ENCODE results near the gene PTPRM.

Gene PTPRM

DNA sequence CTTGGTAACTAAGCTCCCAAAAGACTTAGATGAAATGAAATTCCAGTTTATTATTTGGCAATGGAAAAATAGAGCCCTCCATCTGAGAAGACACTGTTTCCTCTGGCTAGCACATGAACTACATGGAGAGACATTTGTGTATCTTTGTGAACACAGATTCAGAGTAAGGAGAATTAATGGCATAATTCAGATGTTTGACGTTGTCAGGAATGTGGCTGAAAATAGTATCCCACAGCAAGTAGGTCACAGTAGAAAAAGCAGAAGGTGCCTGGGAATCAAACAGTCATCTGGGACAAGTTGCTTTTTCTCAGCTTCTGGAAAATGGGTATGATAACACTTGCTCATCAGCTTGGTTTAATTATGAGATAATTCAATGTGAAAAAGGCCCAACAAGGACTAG lies 288.6 kb downstream of the PTPRM start:
- DNase-seq (ENCODE audit: low spot score), result no peak

DNA sequence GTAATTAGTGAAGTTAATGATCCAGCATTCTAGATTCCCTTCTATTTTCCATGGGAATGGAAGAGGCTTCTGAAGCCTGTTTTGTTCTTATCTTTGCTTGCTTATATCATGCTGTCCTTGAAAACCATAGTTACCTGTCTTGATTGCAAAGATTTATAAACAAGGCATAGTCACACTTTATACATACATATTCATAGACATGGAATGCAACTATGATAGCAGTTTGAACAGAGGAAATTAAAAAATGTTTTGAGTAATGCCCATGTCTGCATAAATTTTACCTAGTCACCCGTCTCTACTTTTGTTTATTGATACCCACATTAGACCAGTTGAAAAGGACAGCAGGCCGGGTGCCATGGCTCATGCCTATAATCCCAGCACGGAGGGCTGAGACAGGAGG lies 289.0 kb downstream of the PTPRM start:
- no peak for DNase-seq (ENCODE audit: low spot score)

DNA sequence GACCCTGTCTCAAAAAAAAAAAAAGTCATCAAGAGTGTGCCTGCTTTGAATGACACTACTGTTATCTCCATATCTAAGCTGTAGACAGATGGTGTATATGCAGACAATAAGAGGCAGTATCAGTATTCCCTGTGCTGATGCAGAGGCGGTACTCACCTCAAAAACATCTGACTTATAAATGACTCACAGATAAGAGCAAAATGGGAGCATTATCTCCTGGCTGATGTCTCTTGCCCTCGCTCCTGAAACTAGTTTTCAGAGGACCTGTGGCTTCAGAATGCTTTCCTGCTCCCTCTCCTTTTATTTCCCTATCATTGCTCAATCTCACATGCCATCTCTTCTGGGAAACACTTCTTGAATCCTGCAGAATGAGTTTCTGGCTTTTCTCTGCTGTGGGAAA lies 289.6 kb downstream of the PTPRM start:
- no peak for DNase-seq (ENCODE audit: low spot score)

DNA sequence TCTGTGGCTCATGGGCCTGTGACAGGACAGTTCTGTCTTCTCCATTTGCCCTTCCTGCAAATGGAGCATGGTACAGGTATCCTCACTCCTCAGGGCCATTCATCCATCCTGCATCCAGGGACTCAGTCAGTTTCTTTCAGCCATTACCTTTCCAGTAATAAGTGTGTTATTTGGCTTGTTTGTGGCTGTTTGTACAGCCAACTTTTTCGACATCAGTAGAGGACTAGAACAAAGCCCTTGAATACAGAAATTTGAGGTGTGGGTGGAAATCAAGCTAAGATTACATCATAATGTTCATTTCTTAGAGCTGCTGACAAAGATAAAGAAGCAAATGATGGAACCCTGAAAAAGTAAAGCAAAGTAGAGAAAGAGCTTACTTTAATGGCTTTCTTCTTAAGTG lies 290.4 kb downstream of the PTPRM start:
- no peak for DNase-seq (ENCODE audit: low spot score)

DNA sequence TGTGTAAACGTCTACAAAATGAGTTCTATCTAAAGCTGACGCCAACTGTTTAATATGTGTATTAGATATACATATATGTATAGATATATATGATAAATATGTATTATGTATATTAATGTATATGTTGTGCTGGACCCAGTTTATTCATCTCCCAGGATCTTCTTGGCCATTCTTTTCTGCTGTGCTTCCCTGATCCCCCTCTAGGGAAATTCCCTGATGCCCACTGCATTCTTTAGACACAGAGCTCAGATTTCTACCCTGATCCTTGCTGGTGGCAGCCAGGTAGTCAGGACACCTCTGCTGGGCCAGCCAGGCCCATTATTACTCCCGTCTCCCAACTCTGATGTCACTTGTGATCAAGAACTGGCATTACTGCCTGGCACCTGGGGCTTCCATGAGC lies 292.0 kb downstream of the PTPRM start:
- DNase-seq (ENCODE audit: low spot score), result no peak

DNA sequence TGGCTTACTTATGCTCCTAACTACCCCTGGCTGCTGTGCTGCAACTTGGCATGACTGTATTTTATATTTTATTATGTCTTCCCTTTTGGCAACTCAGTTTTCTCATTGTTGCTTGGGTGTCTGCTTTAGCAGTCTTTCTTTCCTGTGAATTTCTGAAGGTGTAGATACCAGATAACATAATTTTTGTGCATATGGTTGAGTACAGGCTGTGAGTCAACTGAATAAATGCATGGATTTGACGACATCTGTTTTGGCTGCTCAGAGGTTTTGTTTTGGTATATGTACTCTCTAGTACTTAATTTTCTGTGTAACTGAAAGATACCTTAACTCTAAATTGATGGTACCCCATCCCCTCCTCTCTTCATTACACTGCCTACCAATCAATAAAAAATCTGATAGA lies 303.1 kb downstream of the PTPRM start:
- no peak for DNase-seq (ENCODE audit: low spot score)

DNA sequence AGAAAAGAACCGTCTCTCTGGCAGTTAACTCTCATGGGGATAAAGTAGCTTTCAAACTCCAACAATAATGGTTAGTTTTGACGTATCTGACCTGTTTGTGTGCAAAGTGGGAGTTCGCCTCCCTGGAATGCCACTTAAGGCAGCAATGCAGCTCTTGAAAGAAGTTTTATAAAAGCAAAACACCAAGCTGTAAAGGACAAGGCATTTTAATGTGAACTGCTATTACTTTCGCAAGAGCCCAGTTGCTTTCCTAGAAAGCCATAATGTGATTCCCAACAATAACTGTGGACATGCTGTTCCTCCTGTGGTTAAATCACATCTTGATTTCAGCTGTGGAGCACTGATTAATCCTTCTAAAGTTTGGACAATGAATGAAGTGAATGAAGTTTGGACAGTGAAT lies 303.7 kb downstream of the PTPRM start:
- DNase-seq (ENCODE audit: low spot score), result no peak

DNA sequence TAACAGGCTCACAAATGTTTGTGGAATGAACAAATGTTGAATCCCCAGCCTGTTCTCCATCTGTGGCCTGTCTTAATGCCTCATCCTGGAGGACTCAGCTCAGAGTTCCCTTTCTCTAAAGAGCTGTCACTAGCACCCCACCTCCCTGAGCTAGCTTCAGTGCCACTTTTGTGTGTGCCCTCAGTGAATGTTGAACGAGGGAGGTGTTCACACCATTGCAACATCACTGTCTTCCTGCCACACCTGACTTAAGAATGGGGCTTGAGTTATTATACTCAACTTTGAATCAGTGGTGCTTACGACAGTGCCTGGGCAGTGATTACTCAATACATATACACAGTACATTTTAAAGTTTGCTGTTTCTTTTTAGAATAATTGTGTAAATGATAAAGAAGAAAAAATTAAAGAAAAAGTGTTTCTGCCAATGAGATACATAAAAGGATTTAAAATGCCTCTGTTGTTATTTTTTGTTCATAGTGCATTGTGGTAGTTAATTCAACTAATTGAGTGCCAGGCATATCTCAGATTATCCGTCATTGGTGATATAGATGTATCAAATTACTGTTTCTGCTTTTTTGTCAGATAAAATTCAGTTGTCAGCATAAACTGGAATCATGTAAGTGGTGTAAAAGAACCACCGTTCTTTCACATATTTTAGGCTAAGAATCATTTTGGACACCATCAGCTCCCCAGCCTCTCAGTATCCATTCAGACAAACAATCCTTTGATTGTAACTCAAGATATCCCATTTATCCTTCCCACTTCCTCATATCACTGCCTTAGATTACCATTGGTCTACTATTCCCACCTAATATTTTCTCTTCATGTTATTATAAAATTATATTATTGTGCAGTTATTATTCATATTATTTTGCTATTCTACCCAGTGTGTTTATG lies 304.7 kb downstream of the PTPRM start:
- DNase-seq (ENCODE audit: low spot score), result no peak

DNA sequence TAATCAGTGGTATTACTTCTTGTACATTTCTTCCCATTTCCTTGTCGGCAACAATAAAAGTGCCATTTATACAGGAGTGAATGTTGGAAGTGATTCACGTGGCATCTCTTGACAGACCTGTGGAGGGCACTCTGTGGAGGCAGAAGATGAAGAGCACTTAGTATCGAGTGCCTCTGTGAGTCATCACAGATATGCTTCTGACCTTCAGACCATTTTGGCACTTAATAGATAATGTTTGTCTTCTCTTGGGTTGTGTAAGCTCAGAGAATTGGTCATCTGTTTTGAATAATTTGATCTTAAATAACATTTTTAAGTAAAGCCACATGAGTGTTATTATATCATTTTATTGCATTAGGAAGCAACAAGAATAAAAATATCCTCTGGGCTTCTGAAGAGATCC lies 305.5 kb downstream of the PTPRM start:
- DNase-seq (ENCODE audit: low spot score), result no peak

DNA sequence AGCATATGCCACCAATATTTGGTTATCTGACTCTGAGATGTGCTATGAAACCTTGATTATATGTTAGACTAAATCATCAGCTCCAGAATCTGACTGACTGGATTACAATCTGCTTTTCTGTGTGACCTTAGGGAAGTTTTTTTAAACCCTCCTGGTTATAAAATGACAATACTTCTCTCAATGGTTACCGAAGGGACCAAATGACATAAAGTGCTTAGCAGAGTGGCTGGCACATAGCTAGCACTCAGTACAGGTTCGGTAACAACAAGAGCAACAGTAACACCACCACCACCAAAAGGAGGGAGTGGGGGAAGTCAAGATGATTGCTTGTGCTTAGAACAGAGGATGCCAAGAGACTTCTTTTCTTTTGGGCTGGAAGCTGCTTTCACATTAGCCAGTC lies 306.2 kb downstream of the PTPRM start:
- no peak for DNase-seq (ENCODE audit: low spot score)

DNA sequence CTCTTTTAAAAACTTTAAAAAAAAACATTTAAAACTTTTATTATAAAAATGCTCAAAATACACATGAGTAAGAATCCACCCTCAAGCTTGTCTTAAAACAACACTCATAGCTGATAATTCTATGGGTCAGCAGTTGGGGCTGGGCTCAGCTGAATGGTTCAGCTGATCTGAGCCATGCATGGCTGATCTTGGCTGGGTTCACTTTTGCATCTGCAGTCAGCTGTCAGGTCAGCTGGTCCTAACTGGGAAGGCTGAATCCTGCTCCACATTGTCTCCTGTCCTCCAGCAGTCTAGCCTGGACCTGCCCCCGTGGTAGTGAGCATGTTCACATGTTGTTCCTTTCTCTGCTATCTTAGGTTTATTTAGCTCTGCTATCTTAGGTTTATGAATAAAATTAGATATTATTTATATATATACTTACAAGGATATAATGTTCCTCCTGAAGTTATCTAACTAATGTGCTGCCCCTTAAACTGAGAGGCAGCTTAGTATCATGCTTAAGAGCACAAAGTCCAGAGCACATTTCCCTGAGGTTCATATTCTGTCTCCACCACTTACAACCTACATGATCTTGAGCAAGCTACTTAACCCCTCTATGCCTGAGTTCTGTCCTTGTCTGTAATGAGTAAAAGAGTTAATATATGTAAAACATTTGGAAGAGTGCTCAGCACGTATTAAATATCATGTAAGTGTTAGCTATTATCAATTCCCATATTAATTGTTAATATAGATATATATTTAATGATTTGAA lies 309.4 kb downstream of the PTPRM start:
- DNase-seq (ENCODE audit: low spot score), result no peak

DNA sequence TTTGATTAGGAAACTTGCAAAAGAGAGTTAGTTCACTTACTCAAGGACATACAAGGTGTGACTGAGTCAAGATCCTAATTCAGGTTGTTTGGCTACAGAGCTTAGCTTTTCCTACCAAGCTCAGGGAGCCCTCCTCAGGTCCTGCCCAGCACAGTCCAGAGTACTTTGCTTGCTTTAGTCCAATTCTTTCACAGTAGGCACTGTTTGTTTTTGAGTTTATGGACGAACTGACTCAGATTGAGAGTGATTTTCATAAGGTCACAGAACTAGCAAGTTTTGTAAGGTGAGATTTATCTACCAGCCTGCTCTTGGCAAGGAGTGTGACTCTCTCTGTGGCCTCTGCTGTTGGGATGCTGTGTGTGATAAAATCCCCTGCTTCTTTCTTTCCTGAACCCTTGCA lies 310.5 kb downstream of the PTPRM start:
- DNase-seq (ENCODE audit: low spot score), result no peak

DNA sequence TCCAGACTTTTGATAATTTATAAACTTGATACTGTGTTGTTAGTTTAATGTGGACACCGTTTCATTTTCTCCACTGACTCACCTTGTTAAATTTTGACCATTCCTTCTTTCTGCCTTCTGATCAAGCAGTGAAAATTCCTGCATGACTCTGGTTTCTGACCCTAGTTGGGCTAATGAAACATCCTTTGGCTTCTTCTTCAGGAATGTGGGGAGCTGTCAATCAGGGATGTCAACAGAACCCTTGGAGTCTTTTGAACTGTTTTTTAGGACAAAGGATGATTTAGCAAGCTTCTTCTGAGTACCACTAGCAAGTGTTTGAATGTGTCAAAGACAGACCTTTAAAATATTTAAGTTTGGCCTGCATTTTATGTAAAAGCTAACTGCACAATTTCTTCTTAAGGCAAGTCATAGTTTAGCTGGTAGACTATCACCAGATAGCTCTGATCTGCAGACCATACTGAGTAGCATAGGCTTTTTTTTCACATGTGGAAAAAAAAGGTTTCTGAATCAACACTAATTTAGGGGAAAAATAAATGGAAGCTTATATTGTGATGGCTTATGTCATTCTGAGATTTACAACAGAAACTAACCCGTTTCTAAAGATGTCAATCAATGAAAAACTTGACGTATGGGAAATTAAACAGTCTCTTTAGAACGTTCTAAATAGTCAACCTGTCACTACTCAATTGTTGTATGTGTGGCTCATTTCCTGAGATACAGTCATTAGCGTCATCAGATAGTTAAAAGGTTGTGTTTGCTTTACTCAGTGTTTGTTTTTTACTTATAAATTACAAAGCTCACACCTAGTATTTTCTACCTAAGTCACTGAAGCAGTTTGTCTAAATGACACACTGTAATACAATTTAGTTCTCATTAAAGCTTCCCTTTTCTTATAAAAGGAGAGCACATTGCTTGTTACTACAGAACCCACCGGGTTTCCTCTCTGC lies 311.4 kb downstream of the PTPRM start:
- no peak for DNase-seq (ENCODE audit: low spot score)

DNA sequence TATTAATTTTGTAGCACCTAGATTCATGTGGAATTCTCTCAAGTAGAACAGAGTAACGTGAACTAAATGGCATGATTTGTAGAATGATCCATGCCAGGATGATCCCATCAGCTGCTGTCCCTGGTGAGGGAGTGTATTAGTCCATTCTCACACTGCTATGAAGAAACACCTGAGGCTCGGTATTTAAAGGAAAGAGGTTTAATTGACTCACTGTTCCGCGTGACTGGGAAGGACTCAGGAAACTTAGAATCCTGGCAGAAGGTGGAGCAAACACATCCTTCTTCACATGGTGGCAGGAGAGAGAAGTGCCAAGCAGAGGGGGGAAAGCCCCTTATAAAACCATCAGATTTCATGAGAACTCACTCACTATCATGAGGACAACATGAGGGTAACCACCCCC lies 312.6 kb downstream of the PTPRM start:
- DNase-seq (ENCODE audit: low spot score), result no peak

DNA sequence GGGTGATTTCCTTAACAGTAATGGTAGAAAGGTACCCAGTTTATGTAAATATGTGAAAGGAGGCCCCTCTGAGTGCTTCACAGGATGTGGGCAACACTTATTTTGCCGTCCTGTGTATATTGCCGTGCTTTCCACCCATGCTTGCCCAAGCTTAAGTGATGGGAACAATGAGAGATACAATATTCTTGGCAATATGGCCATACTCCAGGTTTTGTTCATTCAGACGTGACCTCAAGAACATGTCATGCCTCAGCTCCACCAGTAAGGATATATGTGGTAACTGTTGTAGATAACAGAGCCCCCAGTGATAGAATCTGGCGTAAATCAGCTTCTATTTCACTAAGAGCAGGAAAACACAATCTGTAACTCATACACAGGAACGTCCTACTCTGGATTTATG lies 318.7 kb downstream of the PTPRM start:
- DNase-seq (ENCODE audit: low spot score), result no peak

DNA sequence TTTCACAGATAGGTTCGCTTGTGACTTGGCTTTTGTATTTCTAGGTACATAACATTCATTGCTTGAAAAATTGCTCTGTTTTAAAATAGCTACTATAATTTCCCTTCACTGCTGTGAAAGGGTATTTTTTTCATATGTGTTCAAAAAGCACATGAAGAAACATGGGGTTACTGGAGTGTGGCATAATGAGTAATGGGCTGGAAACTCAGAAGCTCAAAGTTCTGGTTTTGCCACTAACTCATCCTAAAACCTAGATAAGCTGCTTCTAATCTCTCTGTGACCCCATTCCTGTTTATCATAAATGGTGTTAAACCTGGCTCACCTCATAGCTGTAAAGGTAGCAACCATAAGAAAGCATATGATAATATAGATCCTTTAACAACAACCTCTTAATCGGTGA lies 319.3 kb downstream of the PTPRM start:
- no peak for DNase-seq (ENCODE audit: low spot score)

DNA sequence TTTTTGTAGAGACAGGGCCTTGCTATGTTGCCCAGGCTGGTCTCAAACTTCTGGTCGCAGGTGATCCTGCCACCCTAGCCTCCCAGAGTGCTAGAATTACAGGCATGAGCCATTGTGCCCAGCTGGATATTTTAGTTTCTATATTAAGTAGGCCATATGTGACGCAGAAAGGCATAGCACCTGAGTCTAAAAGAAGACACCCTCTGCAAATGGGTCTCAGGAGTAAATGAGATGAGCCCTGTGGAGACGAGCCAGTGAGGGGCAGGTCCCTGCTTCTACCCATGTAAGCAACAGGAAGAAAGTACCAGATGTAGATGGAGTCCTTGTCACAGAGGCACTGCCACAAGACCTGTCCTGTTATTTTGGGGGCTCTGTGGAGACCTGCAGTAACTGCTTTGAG lies 322.4 kb downstream of the PTPRM start:
- no peak for DNase-seq (ENCODE audit: low spot score)

DNA sequence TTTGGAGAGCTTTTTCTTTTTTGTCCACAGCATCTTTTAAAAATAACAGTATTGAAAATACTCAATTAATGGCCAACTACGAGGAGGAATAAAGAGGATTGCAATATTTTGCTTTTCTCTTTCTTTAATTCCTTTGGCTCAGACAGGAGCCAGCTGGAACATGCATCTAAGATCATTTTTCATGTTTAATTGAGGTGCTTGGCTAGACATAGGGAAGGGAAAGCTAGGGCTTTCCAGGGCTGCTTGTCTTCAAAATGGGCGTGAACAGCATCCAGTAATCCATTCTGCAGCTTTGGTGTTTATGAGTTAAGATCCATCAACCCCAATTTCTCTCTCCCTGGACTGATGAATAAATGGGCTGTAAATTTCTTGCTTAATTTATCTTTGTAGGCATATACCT lies 323.0 kb downstream of the PTPRM start:
- no peak for DNase-seq (ENCODE audit: low spot score)

DNA sequence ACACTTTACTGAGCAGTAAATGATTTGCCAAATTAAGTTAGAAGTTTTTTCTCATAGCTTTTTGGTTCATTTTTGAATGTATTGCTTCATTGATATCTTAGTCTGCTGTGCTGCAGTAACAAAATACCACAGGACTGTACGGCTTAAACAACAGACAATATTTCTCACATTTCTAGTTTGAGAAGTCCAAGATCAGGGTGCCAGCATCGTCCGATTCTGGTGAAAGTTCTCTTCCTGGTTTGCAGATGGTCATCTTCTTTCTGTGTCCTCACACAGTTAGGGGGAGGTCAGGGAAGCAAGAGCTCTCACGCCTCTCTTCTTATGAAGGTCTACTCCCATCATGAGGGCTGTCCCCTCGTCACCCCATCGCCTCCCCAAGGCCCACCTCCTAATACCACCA lies 325.4 kb downstream of the PTPRM start:
- DNase-seq (ENCODE audit: low spot score), result no peak

DNA sequence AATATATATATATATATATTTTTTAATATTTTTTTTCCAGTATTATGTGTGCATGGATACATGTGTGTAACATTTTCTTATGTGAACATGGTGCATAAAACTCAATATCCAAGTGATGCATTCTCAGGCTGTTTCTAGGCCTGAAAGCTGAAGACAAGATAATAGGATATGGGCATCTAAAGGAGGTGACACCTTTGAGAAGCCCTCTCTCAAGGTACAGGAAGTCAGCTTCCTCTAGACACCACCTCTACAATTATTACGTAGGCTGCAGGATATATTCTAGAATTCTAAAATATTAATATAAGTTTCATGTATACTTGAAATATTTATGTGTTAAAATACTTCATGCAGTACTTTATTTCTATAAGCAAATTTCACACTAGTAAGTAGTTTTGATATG lies 327.5 kb downstream of the PTPRM start:
- no peak for DNase-seq (ENCODE audit: low spot score)

DNA sequence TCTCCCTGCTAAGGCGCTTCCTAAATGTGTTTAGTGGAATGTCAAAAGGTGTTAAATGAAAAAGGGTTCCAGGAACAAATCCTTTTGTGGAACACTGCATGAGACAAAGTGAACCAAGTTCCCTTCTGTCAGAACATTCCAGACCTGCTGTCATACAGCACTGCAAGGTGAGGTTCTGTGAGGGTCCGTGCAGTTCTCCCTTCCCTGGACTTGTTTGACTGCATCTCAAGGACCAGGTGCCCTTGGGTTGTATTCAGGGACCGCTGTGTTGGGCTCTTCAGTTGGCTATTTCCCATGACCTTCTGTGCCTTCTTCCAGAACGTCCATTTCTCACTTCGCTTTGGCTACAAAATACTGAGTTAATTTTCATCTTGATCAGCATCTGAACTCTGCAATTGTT lies 328.2 kb downstream of the PTPRM start:
- DNase-seq (ENCODE audit: low spot score), result no peak

DNA sequence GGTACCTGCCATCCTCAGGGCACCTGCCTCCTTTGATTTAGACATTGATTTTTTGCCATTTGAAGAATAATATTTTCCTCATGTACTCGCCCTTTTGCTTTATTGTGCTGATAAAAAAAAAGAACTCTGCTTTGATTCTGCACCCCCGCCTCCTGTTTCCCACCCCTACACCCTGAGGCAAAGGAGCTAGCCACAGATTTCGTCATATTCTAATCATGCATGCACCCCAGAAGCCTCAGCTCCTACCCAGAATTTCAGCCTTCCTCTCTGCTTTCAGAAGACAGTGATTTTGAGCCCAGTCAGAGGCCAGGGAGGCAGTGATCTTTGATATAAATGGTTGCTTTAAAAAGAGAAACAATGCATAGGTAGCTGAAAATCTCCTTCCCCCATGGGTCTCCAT lies 329.0 kb downstream of the PTPRM start:
- DNase-seq (ENCODE audit: low spot score), result no peak
